Measurements from ENCODE around the gene HDAC4.

The HDAC4 gene

DNA sequence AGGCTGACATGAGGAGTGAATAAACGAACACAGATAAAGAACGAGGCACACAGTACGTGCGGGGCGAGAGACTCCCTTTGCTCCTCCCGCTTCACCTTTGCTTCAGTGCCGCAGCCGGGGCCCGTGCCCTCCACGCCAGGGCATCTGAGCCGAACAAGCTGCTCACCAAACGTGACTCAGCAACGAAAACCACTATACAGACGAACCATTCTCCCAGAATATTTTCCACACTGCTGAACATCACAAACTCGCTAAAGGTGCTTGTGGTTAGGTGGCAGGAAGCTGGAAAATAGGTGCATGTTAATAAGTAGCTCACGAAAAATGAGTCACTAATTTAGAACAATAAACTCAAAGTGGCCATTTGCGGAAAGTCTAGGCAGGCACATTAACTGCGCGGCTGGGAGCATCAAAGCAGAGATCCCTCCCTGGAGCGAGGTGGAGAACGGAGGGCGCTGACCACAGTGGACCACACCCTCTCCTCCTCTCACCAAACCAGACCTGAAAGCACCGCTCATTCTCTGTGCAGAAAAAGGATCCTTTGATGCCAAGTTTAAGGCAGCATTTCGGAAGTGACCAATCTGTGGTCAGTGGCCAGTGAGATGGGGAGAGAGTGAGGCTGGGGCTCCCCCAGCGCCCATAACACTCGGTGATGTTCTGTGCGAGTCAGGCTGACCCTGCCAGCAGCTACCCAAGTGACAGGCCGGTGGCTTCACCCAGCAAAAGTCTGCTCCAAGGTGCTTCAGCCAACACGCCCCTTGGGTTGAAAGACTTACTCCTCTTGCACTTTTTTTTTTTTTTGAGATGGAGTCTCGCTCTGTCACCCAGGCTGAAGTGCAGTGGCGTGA lies 153.2 kb downstream of the HDAC4 start:
- DNase-seq (ENCODE audit: low read depth), result no peak
- no peak overlapping the region for H3K4me3 ChIP-seq (ENCODE audit: low read depth, low read length)
- TF ChIP-seq, protein P1, sequence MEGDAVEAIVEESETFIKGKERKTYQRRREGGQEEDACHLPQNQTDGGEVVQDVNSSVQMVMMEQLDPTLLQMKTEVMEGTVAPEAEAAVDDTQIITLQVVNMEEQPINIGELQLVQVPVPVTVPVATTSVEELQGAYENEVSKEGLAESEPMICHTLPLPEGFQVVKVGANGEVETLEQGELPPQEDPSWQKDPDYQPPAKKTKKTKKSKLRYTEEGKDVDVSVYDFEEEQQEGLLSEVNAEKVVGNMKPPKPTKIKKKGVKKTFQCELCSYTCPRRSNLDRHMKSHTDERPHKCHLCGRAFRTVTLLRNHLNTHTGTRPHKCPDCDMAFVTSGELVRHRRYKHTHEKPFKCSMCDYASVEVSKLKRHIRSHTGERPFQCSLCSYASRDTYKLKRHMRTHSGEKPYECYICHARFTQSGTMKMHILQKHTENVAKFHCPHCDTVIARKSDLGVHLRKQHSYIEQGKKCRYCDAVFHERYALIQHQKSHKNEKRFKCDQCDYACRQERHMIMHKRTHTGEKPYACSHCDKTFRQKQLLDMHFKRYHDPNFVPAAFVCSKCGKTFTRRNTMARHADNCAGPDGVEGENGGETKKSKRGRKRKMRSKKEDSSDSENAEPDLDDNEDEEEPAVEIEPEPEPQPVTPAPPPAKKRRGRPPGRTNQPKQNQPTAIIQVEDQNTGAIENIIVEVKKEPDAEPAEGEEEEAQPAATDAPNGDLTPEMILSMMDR (conservative IDR thresholded peaks at IDR 0.05; ENCODE audit: low read depth, low read length), result no peak

DNA sequence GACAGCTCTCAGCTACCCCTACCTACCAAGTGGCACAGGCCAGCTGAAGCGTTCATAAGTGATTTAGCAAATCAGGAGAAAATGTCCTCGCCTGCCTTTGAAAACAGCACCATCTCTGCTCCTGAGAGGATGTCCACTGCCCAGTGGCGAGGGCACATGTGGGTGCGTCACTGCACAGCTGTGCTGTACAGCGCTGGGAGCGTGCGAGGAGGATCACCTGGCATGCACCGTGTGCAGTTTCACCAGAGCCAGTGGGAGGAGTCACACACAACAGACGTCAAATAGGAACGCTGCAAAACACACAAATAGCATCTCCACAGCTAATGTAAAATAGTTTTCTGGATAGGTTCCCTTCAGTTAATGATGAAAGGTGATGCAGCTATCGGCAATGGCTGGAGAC lies 154.1 kb downstream of the HDAC4 start:
- H3K4me3 ChIP-seq (ENCODE audit: low read depth, low read length), result no peak overlapping the region
- DNase-seq (ENCODE audit: low read depth), result no peak
- TF ChIP-seq, protein P1 (conservative IDR thresholded peaks at IDR 0.05; ENCODE audit: low read depth, low read length), result no peak

DNA sequence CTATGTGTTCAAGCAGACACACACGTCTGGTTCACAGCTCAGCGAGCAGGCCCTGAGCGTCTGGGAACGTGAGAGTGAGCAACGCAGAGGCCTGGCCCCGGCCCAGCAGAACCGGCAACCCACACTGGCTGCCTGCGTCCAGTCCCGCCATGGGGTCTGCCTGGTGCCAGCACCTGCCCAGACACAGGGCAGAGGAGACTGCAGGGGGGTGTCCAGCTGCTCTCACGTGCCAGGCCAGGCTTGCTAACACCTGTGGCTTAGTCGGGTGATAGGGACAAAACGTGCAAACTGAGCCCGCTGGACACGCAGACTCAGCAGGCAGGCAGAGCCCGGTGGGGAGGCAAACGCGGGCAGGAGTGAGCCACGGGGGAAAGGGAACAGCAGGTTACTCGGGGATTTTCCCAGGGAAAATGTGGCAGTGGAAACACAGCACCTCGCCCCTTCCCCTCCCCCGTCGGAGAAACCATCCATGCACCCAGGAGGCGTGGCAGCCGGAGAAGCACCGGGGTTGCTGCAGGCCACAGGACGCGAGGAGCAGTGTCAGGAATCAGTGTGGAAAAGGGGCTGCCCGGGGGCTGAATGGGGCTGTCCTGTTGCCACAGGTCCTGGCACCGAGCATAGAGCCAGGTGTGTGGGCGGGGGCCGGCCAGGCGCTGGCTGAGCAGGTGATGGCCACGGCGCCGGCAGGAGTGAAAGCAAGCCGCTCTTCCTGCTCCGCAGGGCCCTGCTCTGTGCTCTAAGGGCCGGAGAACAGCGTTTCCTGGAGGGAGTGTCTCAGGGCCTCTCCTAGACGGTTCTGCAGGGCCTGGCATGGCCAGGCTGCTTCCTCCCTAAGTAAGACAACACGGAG lies 154.7 kb downstream of the HDAC4 start:
- TF ChIP-seq, protein P1 (conservative IDR thresholded peaks at IDR 0.05; ENCODE audit: low read depth, low read length), result no peak
- H3K4me3 ChIP-seq (ENCODE audit: low read depth, low read length), result no peak overlapping the region
- no peak for DNase-seq (ENCODE audit: low read depth)

DNA sequence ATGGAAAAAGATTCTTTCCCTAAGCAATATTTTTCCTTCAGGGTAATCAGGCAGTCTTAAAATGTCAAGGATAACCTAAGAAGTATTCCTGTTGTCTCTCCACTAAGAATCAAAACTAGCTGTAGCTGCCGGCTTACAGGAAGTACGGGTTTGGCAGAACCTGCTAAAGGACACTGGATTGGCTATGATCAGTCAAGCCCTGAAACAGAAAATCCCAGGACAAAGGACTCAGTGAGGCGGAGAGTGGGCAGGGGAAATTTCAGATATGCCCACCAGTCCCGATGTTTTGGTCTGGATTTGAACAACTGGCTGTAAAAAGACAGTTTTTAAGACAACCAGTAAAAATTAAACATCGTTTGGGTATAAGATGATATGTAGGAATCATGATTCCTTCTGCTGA lies 155.7 kb downstream of the HDAC4 start:
- no peak for DNase-seq (ENCODE audit: low read depth)
- TF ChIP-seq, protein P1 (conservative IDR thresholded peaks at IDR 0.05; ENCODE audit: low read depth, low read length), result no peak
- no peak overlapping the region for H3K4me3 ChIP-seq (ENCODE audit: low read depth, low read length)

DNA sequence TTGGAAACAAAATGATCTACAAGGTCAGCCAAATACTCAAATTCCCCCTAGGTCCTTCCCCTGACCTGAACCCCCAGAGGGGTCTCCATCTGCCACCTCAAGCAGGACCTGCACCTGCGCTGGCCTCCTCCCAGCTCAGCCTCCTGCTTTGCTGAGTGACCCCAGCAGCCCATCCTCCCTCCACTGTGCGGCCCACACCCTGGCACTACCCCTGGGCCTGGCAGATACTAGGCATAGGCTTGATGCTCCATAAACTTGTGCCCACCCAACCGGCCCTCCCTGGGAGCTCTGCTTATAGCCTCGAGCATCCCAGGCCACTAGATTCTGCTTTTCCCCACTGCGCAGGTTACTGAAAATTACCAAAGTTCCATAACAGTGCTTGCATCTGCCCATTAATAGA lies 156.2 kb downstream of the HDAC4 start:
- H3K4me3 ChIP-seq (ENCODE audit: low read depth, low read length), result no peak overlapping the region
- no peak for DNase-seq (ENCODE audit: low read depth)
- TF ChIP-seq, protein P1 (conservative IDR thresholded peaks at IDR 0.05; ENCODE audit: low read depth, low read length), result no peak

DNA sequence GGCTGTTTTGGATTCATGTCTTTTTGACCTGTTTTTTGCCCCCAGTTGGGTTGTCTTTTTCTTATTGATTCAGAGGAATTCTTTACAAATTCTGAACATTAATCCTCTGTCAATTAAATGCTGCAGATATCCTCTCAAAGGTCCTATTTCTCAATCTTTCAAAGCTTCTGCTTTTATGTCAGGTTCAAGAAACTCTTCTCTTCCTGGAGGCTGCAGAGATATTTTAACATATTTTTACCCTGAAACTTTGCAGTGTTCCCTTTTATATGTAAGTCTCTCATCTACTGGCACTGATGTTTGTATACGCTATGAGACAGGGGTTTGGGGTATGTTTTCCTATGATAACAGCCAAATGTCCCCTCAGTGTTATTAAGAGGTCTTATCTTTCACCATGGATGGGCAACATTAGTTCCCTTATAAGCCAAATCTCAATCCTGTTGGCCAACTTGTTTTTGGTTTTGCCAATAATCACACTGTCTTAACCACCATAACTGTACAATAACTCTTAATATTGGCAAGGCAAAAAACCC lies 159.3 kb downstream of the HDAC4 start:
- no peak overlapping the region for H3K4me3 ChIP-seq (ENCODE audit: low read depth, low read length)
- TF ChIP-seq, protein P1 (conservative IDR thresholded peaks at IDR 0.05; ENCODE audit: low read depth, low read length), result no peak
- DNase-seq (ENCODE audit: low read depth), result no peak

Data from choroid plexus epithelial cell (primary cell).